HepG2 (cell line): ENCODE results near the gene PRDM8. TPM values are rescaled to one million over a fixed set of nuclear protein-coding genes. Genes with fewer than 3 reads are reported as not detected.

ENCODE experiments used
- ATAC-seq: fragments of 200-7000 bp; cut with Tn5 transposase; 3 replicates; pipeline ENCODE4 v1.9.1; 2020; ENCODE audit warnings: mild to moderate bottlenecking, moderate library complexity
- BruUV-seq: library from RNA; stranded (reverse); fragments of 400-500 nt; replicated peaks from 2 replicates; lab custom pipeline; 2021; lab: Mats Ljungman, UMichigan
- CTCF ChIA-PET: fragments of 300-600 bp; formaldehyde crosslinking; extraction: SDS; loops from one replicate; lab custom pipeline; 2021; ENCODE audit warnings: low total read pairs, inconsistent platforms, low intra/inter-chr PET ratio; lab: Yijun Ruan, JAX
- POLR2A ChIA-PET: fragments of 350-600 bp; sonication (Branson Sonifier 250); formaldehyde crosslinking; loops from one replicate; lab custom pipeline; 2020; ENCODE audit warnings: antibody characterized with exemption, inconsistent platforms; lab: Yijun Ruan, JAX
- DNase-seq: peaks from one replicate; pipeline ENCODE4 v3.0.0-alpha.2; 2015; ENCODE audit warnings: low spot score
- FAIRE-seq: peaks from 3 replicates; lab custom pipeline; 2011; peaks lifted over from hg19 to GRCh38; lab: Jason Lieb, UNC
- H2AFZ ChIP-seq: one replicate; pipeline ENCODE4 v1.6.1; 2011; ENCODE audit warnings: low read length, inconsistent platforms
- H3K27ac ChIP-seq: fragments of 300-600 bp; 3 replicates; pipeline ENCODE4 v1.8.0; 2011; ENCODE audit warnings: mixed run types, mild to moderate bottlenecking, mixed read lengths, low read length, inconsistent platforms; ENCODE audit not compliant: insufficient read depth; ENCODE audit errors: extremely low read length
- H3K27me3 ChIP-seq, 2 experiments: fragments of 200-600 bp in 1 of 2; 2 replicates in 1 of 2; 3 replicates in 1 of 2; pipeline versions ENCODE4 v1.6.0 to v1.8.0; 2011; ENCODE audit warnings: low read length in 2 of 2, mild to moderate bottlenecking in 2 of 2, moderate library complexity in 2 of 2, inconsistent platforms in 1 of 2; ENCODE audit not compliant: insufficient read depth in 2 of 2, control insufficient read depth in 1 of 2
- H3K36me3 ChIP-seq, 2 experiments: fragments of 200-600 bp in 1 of 2; replicated peaks in 1 of 2; 2 replicates in 1 of 2; 3 replicates in 1 of 2; pipeline versions ENCODE4 v1.5.1 to v1.8.0; 2011; ENCODE audit warnings: low read length in 2 of 2, inconsistent platforms in 1 of 2; ENCODE audit not compliant: insufficient read depth in 2 of 2, control insufficient read depth in 1 of 2
- H3K4me1 ChIP-seq: 2 replicates; pipeline ENCODE4 v1.5.1; 2012; ENCODE audit warnings: low read length, inconsistent platforms; ENCODE audit not compliant: insufficient read depth
- H3K4me2 ChIP-seq: 2 replicates; pipeline ENCODE4 v1.6.0; 2011; ENCODE audit warnings: low read depth, low read length, inconsistent platforms
- H3K4me3 ChIP-seq, 3 experiments: fragments of 200-600 bp in 1 of 3; sonication (generic), shearing (Covaris generic) in 1 of 3; replicated peaks in 1 of 3; 2 replicates each; pipeline ENCODE4 v1.5.1; 2011 to 2016; ENCODE audit warnings: low read length in 3 of 3, inconsistent platforms in 2 of 3, low read depth in 2 of 3, mild to moderate bottlenecking in 2 of 3, control low read depth in 1 of 3, mixed read lengths in 1 of 3; ENCODE audit not compliant: insufficient read depth in 1 of 3
- H3K79me2 ChIP-seq: one replicate; pipeline ENCODE4 v1.6.1; 2011; ENCODE audit warnings: low read length, inconsistent platforms; ENCODE audit not compliant: insufficient read depth
- H3K9ac ChIP-seq: 2 replicates; pipeline ENCODE4 v1.6.0; 2011; ENCODE audit warnings: mild to moderate bottlenecking, low read depth, low read length, inconsistent platforms; ENCODE audit not compliant: insufficient read depth
- H3K9me3 ChIP-seq: 2 replicates; pipeline ENCODE4 v1.5.1; 2012; ENCODE audit warnings: mild to moderate bottlenecking, low read length
- H4K20me1 ChIP-seq: 2 replicates; pipeline ENCODE4 v1.6.0; 2011; ENCODE audit warnings: inconsistent platforms, mild to moderate bottlenecking, low read length, moderate library complexity; ENCODE audit not compliant: insufficient read depth
- JUNB ChIP-seq: sonication (generic); formaldehyde crosslinking; IDR thresholded peaks from 2 replicates; pipeline ENCODE4 v1.8.0; 2022; ENCODE audit warnings: missing genetic modification reagents, mild to moderate bottlenecking, borderline replicate concordance
- TCF7 ChIP-seq: sonication (generic); IDR thresholded peaks from 2 replicates; pipeline ENCODE4 v1.6.1; 2016; ENCODE audit warnings: antibody characterized with exemption, low read depth
- TGIF2 ChIP-seq: IDR thresholded peaks from 2 replicates; pipeline ENCODE4 v1.6.1; 2016; ENCODE audit warnings: control low read depth, missing compliant biosample characterization
- TSC22D2 ChIP-seq: sonication (generic); formaldehyde crosslinking; IDR thresholded peaks from 2 replicates; pipeline ENCODE4 v1.5.1; 2020; ENCODE audit warnings: missing genetic modification reagents, mild to moderate bottlenecking, borderline replicate concordance
- ZBTB42 ChIP-seq: sonication (generic); formaldehyde crosslinking; IDR thresholded peaks from 2 replicates; pipeline ENCODE4 v1.5.0; 2020; ENCODE audit warnings: mild to moderate bottlenecking, missing genetic modification reagents
- ZNF274 ChIP-seq: sonication (generic); formaldehyde crosslinking; IDR thresholded peaks from 2 replicates; pipeline ENCODE4 v1.5.1; 2020; ENCODE audit warnings: mild to moderate bottlenecking, missing genetic modification reagents
- WGBS: methylation state at CpG from one replicate; pipeline ENCODE4 v1.1.6; 2017; ENCODE audit warnings: low lambda C conversion rate; 5-methylcytosine and 5-hydroxymethylcytosine counted together
- in situ Hi-C: cut with HindIII; loops from 2 replicates; pipeline ENCODE4 v1.10.0; 2017; ENCODE audit warnings: low pct_unique_long_range_greater_than_20kb; ENCODE audit not compliant: extremely low pct_ligation_motif_present
- intact Hi-C: fragments of 100-400 bp; cut with micrococcal nuclease; formaldehyde crosslinking; loops from one replicate; pipeline ENCODE4 v1.10.0; 2022; ENCODE audit not compliant: unreplicated experiment
- polyA plus RNA-seq, 8 experiments: library from polyadenylated mRNA; depleted of rRNA in 3 of 8; stranded (reverse) in 7 of 8; unstranded in 1 of 8; fragments of >200 nt; fragmentation: Illumina TruSeq in 4 of 8; extraction: Trizol in 4 of 8; gene quantifications; 2 replicates each; pipeline versions ENCODE4 v1.2.1 to v1.2.3, GENCODE V29; 2011 to 2016; ENCODE audit warnings: low read depth in 4 of 8, missing spikeins in 1 of 8, mixed read lengths in 1 of 8; ENCODE audit not compliant: insufficient read depth in 1 of 8
- total RNA-seq, 5 experiments: library from RNA; depleted of rRNA; stranded (reverse); fragments of >200 nt; fragmentation: Illumina TruSeq; extraction: Trizol; gene quantifications; 2 replicates each; pipeline ENCODE4 v1.2.3, GENCODE V29; 2016; ENCODE audit warnings: low read depth in 1 of 5
- TF ChIP-seq, protein P1 (sequence below): sonication (generic); formaldehyde crosslinking; IDR thresholded peaks from 2 replicates; pipeline ENCODE4 v1.8.0; 2022; ENCODE audit warnings: mild to moderate bottlenecking, missing genetic modification reagents; ENCODE audit not compliant: insufficient replicate concordance
- TF ChIP-seq, protein P2 (sequence below): sonication (generic); formaldehyde crosslinking; IDR thresholded peaks from 2 replicates; pipeline ENCODE4 v1.9.0; 2021; ENCODE audit warnings: mild to moderate bottlenecking, missing genetic modification reagents
- TF ChIP-seq, protein P3 (sequence below): sonication (generic); formaldehyde crosslinking; IDR thresholded peaks from 2 replicates; pipeline ENCODE4 v1.4.0; 2020; ENCODE audit warnings: mild to moderate bottlenecking, missing genetic modification reagents

The PRDM8 gene
- total and polyA plus RNA-seq, 2 of the 13 experiments (the other 11 are each of a cell fraction or from before 2014, with no cell fraction given): 0.09 TPM; not detected in 1

DNA sequence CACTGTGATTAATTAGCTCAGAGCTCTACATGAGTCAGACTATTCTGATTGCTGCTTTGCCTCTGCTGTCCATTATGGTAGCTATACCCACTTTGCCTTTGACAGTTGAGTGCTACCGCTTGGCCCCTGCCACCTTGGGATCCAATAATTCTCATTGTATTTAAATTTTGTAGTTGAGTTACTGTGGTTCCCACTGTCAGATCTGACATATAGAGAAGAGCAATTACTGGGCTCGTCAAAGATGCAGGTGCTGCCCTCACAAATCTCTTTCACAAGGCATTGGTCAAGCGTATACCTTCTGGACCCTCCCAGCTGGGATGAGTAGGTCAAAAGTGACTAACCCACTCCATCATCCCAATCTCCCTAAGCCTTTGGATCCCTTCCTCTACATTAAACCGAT lies 18.3 kb upstream of the PRDM8 start:
- in situ Hi-C loops (no loop called here), intact Hi-C loops (no loop called here)
- H3K36me3 ChIP-seq: no peaks in the 10 kb centered on the region
- H3K27ac ChIP-seq: no peak overlapping the region
- H4K20me1 ChIP-seq: no peaks in the 10 kb centered on the region
- DNase-seq (no peak), ATAC-seq (no peak)
- ChIA-PET CTCF (no interaction called here), POLR2A (no interaction called here)
- no peaks in the 10 kb centered on the region for H3K9me3 ChIP-seq
- no TSS peak for BruUV-seq
- no peak overlapping the region for H3K4me3 ChIP-seq
- peaks cover 2 to 19% of the 10 kb centered on the region in 2 experiments; a peak in 4 of 5 replicates for H3K27me3 ChIP-seq
- 19% methylated on average over 4 of the region's 4 CpGs for WGBS
- H3K79me2 ChIP-seq: no peaks in the 10 kb centered on the region
- no peak overlapping the region for H3K9ac ChIP-seq
- H3K4me2 ChIP-seq: no peak overlapping the region
- TF ChIP-seq TGIF2 (CRISPR knock-in tag) (no peak), ZBTB42 (CRISPR knock-in tag) (no peak), JUNB (CRISPR knock-in tag) (no peak), ZNF274 (CRISPR knock-in tag) (no peak), TCF7 (no peak), TSC22D2 (CRISPR knock-in tag) (no peak)
- TF ChIP-seq, protein P1, sequence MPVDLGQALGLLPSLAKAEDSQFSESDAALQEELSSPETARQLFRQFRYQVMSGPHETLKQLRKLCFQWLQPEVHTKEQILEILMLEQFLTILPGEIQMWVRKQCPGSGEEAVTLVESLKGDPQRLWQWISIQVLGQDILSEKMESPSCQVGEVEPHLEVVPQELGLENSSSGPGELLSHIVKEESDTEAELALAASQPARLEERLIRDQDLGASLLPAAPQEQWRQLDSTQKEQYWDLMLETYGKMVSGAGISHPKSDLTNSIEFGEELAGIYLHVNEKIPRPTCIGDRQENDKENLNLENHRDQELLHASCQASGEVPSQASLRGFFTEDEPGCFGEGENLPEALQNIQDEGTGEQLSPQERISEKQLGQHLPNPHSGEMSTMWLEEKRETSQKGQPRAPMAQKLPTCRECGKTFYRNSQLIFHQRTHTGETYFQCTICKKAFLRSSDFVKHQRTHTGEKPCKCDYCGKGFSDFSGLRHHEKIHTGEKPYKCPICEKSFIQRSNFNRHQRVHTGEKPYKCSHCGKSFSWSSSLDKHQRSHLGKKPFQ: no peak
- TF ChIP-seq, protein P2, sequence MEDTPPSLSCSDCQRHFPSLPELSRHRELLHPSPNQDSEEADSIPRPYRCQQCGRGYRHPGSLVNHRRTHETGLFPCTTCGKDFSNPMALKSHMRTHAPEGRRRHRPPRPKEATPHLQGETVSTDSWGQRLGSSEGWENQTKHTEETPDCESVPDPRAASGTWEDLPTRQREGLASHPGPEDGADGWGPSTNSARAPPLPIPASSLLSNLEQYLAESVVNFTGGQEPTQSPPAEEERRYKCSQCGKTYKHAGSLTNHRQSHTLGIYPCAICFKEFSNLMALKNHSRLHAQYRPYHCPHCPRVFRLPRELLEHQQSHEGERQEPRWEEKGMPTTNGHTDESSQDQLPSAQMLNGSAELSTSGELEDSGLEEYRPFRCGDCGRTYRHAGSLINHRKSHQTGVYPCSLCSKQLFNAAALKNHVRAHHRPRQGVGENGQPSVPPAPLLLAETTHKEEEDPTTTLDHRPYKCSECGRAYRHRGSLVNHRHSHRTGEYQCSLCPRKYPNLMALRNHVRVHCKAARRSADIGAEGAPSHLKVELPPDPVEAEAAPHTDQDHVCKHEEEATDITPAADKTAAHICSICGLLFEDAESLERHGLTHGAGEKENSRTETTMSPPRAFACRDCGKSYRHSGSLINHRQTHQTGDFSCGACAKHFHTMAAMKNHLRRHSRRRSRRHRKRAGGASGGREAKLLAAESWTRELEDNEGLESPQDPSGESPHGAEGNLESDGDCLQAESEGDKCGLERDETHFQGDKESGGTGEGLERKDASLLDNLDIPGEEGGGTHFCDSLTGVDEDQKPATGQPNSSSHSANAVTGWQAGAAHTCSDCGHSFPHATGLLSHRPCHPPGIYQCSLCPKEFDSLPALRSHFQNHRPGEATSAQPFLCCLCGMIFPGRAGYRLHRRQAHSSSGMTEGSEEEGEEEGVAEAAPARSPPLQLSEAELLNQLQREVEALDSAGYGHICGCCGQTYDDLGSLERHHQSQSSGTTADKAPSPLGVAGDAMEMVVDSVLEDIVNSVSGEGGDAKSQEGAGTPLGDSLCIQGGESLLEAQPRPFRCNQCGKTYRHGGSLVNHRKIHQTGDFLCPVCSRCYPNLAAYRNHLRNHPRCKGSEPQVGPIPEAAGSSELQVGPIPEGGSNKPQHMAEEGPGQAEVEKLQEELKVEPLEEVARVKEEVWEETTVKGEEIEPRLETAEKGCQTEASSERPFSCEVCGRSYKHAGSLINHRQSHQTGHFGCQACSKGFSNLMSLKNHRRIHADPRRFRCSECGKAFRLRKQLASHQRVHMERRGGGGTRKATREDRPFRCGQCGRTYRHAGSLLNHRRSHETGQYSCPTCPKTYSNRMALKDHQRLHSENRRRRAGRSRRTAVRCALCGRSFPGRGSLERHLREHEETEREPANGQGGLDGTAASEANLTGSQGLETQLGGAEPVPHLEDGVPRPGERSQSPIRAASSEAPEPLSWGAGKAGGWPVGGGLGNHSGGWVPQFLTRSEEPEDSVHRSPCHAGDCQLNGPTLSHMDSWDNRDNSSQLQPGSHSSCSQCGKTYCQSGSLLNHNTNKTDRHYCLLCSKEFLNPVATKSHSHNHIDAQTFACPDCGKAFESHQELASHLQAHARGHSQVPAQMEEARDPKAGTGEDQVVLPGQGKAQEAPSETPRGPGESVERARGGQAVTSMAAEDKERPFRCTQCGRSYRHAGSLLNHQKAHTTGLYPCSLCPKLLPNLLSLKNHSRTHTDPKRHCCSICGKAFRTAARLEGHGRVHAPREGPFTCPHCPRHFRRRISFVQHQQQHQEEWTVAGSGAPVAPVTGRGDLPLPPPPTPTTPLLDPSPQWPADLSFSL (CRISPR knock-in tag): no peak
- TF ChIP-seq, protein P3, sequence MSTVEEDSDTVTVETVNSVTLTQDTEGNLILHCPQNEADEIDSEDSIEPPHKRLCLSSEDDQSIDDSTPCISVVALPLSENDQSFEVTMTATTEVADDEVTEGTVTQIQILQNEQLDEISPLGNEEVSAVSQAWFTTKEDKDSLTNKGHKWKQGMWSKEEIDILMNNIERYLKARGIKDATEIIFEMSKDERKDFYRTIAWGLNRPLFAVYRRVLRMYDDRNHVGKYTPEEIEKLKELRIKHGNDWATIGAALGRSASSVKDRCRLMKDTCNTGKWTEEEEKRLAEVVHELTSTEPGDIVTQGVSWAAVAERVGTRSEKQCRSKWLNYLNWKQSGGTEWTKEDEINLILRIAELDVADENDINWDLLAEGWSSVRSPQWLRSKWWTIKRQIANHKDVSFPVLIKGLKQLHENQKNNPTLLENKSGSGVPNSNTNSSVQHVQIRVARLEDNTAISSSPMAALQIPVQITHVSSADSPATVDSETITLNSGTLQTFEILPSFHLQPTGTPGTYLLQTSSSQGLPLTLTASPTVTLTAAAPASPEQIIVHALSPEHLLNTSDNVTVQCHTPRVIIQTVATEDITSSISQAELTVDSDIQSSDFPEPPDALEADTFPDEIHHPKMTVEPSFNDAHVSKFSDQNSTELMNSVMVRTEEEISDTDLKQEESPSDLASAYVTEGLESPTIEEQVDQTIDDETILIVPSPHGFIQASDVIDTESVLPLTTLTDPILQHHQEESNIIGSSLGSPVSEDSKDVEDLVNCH (CRISPR knock-in tag): no peak
- TF ChIP-seq, all 625 proteins: peak for 0
- FAIRE-seq: no peak
- no peaks in the 10 kb centered on the region for H3K4me1 ChIP-seq
- H2AFZ ChIP-seq: no peak overlapping the region
